HCT116 (cell line): Measurements from ENCODE around the gene SESN3.

Source experiments
- ATF3 ChIP-seq: IDR thresholded peaks from 2 replicates; pipeline ENCODE4 v1.6.1; 2012
- CTCF ChIP-seq, 3 experiments: fragments of 200-600 bp in 1 of 3; sonication (generic) in 1 of 3; IDR thresholded peaks in 2 of 3; conservative IDR thresholded peaks in 1 of 3; 2 replicates each; pipeline ENCODE4 v1.5.1; 2012 to 2017; ENCODE audit warnings: low read depth in 2 of 3, low read length in 2 of 3, antibody characterized with exemption in 1 of 3, borderline replicate concordance in 1 of 3, control low read depth in 1 of 3, mild to moderate bottlenecking in 1 of 3, mixed read lengths in 1 of 3, mixed run types in 1 of 3, moderate library complexity in 1 of 3; ENCODE audit not compliant: insufficient read depth in 1 of 3
- EGR1 ChIP-seq: IDR thresholded peaks from 2 replicates; pipeline ENCODE4 v1.6.1; 2012; ENCODE audit warnings: low read depth
- ELF1 ChIP-seq: IDR thresholded peaks from 2 replicates; pipeline ENCODE4 v1.6.1; 2012; ENCODE audit warnings: low read depth, borderline replicate concordance
- EZH2 ChIP-seq: fragments of 200-600 bp; sonication (generic); IDR thresholded peaks from 2 replicates; pipeline ENCODE4 v1.6.1; 2017; ENCODE audit warnings: antibody characterized with exemption, mixed run types
- EZH2phosphoT487 ChIP-seq: fragments of 200-600 bp; IDR thresholded peaks from 2 replicates; pipeline ENCODE4 v1.6.1; 2018; ENCODE audit warnings: antibody characterized with exemption, borderline replicate concordance
- MAX ChIP-seq: IDR thresholded peaks from 2 replicates; pipeline ENCODE4 v1.6.1; 2012
- POLR2A ChIP-seq: IDR thresholded peaks from 2 replicates; pipeline ENCODE4 v1.7.0; 2011; ENCODE audit warnings: borderline replicate concordance; ENCODE audit not compliant: insufficient read depth, insufficient read length; ENCODE audit errors: extremely low read depth
- REST ChIP-seq: IDR thresholded peaks from 2 replicates; pipeline ENCODE4 v1.6.1; 2012; ENCODE audit warnings: low read depth
- SP1 ChIP-seq: IDR thresholded peaks from 2 replicates; pipeline ENCODE4 v1.6.1; 2012; ENCODE audit warnings: low read depth
- YY1 ChIP-seq: IDR thresholded peaks from 2 replicates; pipeline ENCODE4 v1.6.1; 2011; ENCODE audit warnings: low read length, low read depth, moderate library complexity, mild to moderate bottlenecking; ENCODE audit not compliant: insufficient replicate concordance; ENCODE audit errors: extremely low read depth
- ZFX ChIP-seq: fragments of 450-650 bp; IDR thresholded peaks from 2 replicates; pipeline ENCODE4 v1.6.1; 2017

- TF ChIP-seq ZFX = no peak
- no peak for TF ChIP-seq CTCF (IDR thresholded peaks at IDR 0.05 in 2 of 3, conservative IDR thresholded peaks at IDR 0.05 in 1 of 3; ENCODE audit: borderline replicate concordance in 1 of 3, insufficient read depth in 1 of 3, low read depth in 2 of 3, low read length in 2 of 3)
- no peak for TF ChIP-seq EZH2
- TF ChIP-seq ELF1 = no peak
- no peak for TF ChIP-seq REST
- TF ChIP-seq SP1 = no peak
- no peak for TF ChIP-seq YY1
- TF ChIP-seq POLR2A = no peak
- TF ChIP-seq MAX = no peak
- TF ChIP-seq EZH2phosphoT487 = no peak
- no peak for TF ChIP-seq ATF3
- TF ChIP-seq EGR1 = no peak
Observed at GRCh38 chr11:95192717-95193116, 38.3 kb downstream of the SESN3 start.
